Panc1 (cell line): ENCODE data around the gene SGCA. TPM values are rescaled to one million over a fixed set of nuclear protein-coding genes. Genes with fewer than 3 reads are reported as not detected.

ENCODE experiments used
- ATAC-seq: fragments of 200-7000 bp; cut with Tn5 transposase; 2 replicates; pipeline ENCODE4 v1.9.1; 2020; ENCODE audit warnings: mild to moderate bottlenecking, moderate library complexity
- BruUV-seq: library from RNA; stranded (reverse); fragments of 400-500 nt; replicated peaks from 2 replicates; lab custom pipeline; 2021; lab: Mats Ljungman, UMichigan
- CTCF ChIA-PET: fragments of 300-600 bp; sonication (Branson Sonifier 250); formaldehyde crosslinking; loops from one replicate; lab custom pipeline; 2022; ENCODE audit warnings: antibody characterized with exemption; lab: Charles Lee
- POLR2A ChIA-PET: fragments of 300-600 bp; sonication (Branson Sonifier 250); formaldehyde crosslinking; loops from one replicate; lab custom pipeline; 2022; ENCODE audit warnings: antibody characterized with exemption; lab: Charles Lee
- DNase-seq: peaks from one replicate; pipeline ENCODE4 v3.0.0-alpha.2; 2010; ENCODE audit warnings: low read depth, low spot score
- H3K27ac ChIP-seq: 2 replicates; pipeline ENCODE4 v1.5.1; 2011; ENCODE audit warnings: mild to moderate bottlenecking, low read length, inconsistent platforms
- H3K27me3 ChIP-seq: fragments of 200-500 bp; sonication (Bioruptor generic); 2 replicates; pipeline ENCODE4 v1.6.0; 2014; ENCODE audit warnings: low read length, inconsistent platforms; ENCODE audit not compliant: control insufficient read depth, insufficient read depth
- H3K36me3 ChIP-seq: fragments of 200-500 bp; sonication (Bioruptor generic); 2 replicates; pipeline ENCODE4 v1.5.1; 2014; ENCODE audit warnings: inconsistent platforms, mild to moderate bottlenecking, low read length, moderate library complexity; ENCODE audit not compliant: control insufficient read depth, insufficient read depth
- H3K4me1 ChIP-seq: 2 replicates; pipeline ENCODE4 v1.5.1; 2011; ENCODE audit warnings: inconsistent platforms, mild to moderate bottlenecking, low read length, moderate library complexity; ENCODE audit not compliant: control insufficient read depth, insufficient read depth
- H3K4me3 ChIP-seq, 2 experiments: 2 replicates each; pipeline ENCODE4 v1.5.1; 2011 to 2012; ENCODE audit warnings: low read depth in 2 of 2, low read length in 2 of 2, mild to moderate bottlenecking in 2 of 2, inconsistent platforms in 1 of 2, moderate library complexity in 1 of 2
- H3K9me3 ChIP-seq: fragments of 200-500 bp; sonication (Bioruptor generic); 2 replicates; pipeline ENCODE4 v1.5.1; 2014; ENCODE audit warnings: low read depth, mild to moderate bottlenecking, inconsistent platforms, low read length, moderate library complexity; ENCODE audit not compliant: control insufficient read depth, insufficient read depth
- CTCF ChIP-seq: fragments of 450-650 bp; IDR thresholded peaks from 2 replicates; pipeline ENCODE4 v1.5.1; 2017; ENCODE audit warnings: mild to moderate bottlenecking
- POLR2AphosphoS5 ChIP-seq: IDR thresholded peaks from 2 replicates; pipeline ENCODE4 v1.6.1; 2012; ENCODE audit warnings: mild to moderate bottlenecking, low read depth, low read length, moderate library complexity
- REST ChIP-seq, 2 experiments: IDR thresholded peaks; 2 replicates each; pipeline ENCODE4 v1.6.1; 2011 to 2012; ENCODE audit warnings: low read depth in 2 of 2, control low read depth in 1 of 2, low read length in 1 of 2, mild to moderate bottlenecking in 1 of 2, moderate library complexity in 1 of 2; ENCODE audit not compliant: insufficient read depth in 1 of 2
- SIN3A ChIP-seq: IDR thresholded peaks from 2 replicates; pipeline ENCODE4 v1.6.1; 2012; ENCODE audit warnings: low read depth, mild to moderate bottlenecking, low read length, moderate library complexity, borderline replicate concordance; ENCODE audit not compliant: insufficient read depth
- TCF7L2 ChIP-seq: IDR thresholded peaks from 2 replicates; pipeline ENCODE4 v1.6.1; 2011; ENCODE audit warnings: mild to moderate bottlenecking, low read depth, low read length, inconsistent platforms
- in situ Hi-C: cut with HindIII; loops from 2 replicates; pipeline ENCODE4 v1.10.0; 2016; ENCODE audit warnings: low sequenced_read_pairs, low pct_unique_long_range_greater_than_20kb
- intact Hi-C: fragments of 100-400 bp; cut with micrococcal nuclease; formaldehyde crosslinking; loops from one replicate; pipeline ENCODE4 v1.10.0; 2022; ENCODE audit not compliant: unreplicated experiment
- total RNA-seq: library from RNA; stranded (reverse); gene quantifications from one replicate; pipeline ENCODE4 v1.2.1, GENCODE V29; 2021; ENCODE audit not compliant: unreplicated experiment

The SGCA gene
- total RNA-seq, 1 experiment from 2014 or later: not detected

- no TSS peak for BruUV-seq
- no peak for TF ChIP-seq CTCF
- no peak for TF ChIP-seq REST (IDR thresholded peaks at IDR 0.05; ENCODE audit: insufficient read depth in 1 of 2, low read depth in 2 of 2, low read length in 1 of 2)
- TF ChIP-seq POLR2AphosphoS5: no peak
- Histone ChIP-seq H3K36me3 (no peaks in the 10 kb centered on the region), H3K27ac (no peak overlapping the region), H3K9me3 (no peaks in the 10 kb centered on the region), H3K4me3 (no peak overlapping the region), H3K27me3 (no peaks in the 10 kb centered on the region), H3K4me1 (no peaks in the 10 kb centered on the region)
- CTCF ChIA-PET: interaction anchor here (0.6 kb wide), 1 partner anchor 99 kb away, joined by 5 read pairs; no protein-coding TSS in a partner anchor
- intact Hi-C loops (no loop called here), in situ Hi-C loops (no loop called here)
- DNase-seq (no peak), ATAC-seq (no peak)
- POLR2A ChIA-PET: no interaction called here
Measured at GRCh38 chr17:50192618-50193291, 26.9 kb downstream of the SGCA start.

GRCh38 chr17:50194140-50194933, 28.5 kb downstream of the SGCA start:
- no TSS peak for BruUV-seq
- H3K9me3 ChIP-seq: no peaks in the 10 kb centered on the region
- no peak overlapping the region for H3K27ac ChIP-seq
- H3K4me3 ChIP-seq: no peak overlapping the region
- intact Hi-C loops: no loop called here
- no peaks in the 10 kb centered on the region for H3K36me3 ChIP-seq
- no peaks in the 10 kb centered on the region for H3K27me3 ChIP-seq
- ATAC-seq (no peak), DNase-seq (no peak)
- TF ChIP-seq TCF7L2 (no peak), SIN3A (no peak), REST (IDR thresholded peaks at IDR 0.05; ENCODE audit: insufficient read depth in 1 of 2, low read depth in 2 of 2, low read length in 1 of 2) (no peak), CTCF (no peak), POLR2AphosphoS5 (no peak)
- H3K4me1 ChIP-seq: no peaks in the 10 kb centered on the region; the same call in 1 of the 2 replicates
- in situ Hi-C loops: no loop called here
- ChIA-PET CTCF (interaction anchor here (0.6 to 2.8 kb wide), 2 partner anchors 25 to 32 kb away, joined by 4 to 16 read pairs; no protein-coding TSS in a partner anchor), POLR2A (no interaction called here)
